IMR-90 (cell line): ENCODE measurements around the gene NEK6. TPM values are rescaled to one million over a fixed set of nuclear protein-coding genes. Genes with fewer than 3 reads are reported as not detected.
A peak's percentile ranks its signal among the peaks of the same experiment; 100 is the strongest.

Source experiments
- ATAC-seq: fragments of 200-7000 bp; cut with Tn5 transposase; 2 replicates; pipeline ENCODE4 v1.9.1; 2020; ENCODE audit warnings: low read depth, mild to moderate bottlenecking, moderate library complexity
- BruUV-seq: library from RNA; stranded (reverse); fragments of 400-500 nt; replicated peaks from 2 replicates; lab custom pipeline; 2021; lab: Mats Ljungman, UMichigan
- CTCF ChIA-PET: fragments of 300-600 bp; formaldehyde crosslinking; extraction: SDS; loops from one replicate; lab custom pipeline; 2021; ENCODE audit warnings: antibody characterized with exemption; lab: Yijun Ruan, JAX
- POLR2A ChIA-PET: fragments of 300-600 bp; sonication (Branson Sonifier 250); formaldehyde crosslinking; loops from one replicate; lab custom pipeline; 2022; ENCODE audit warnings: antibody characterized with exemption; ENCODE audit not compliant: unreplicated experiment; lab: Charles Lee
- DNase-seq: peaks from one replicate; pipeline ENCODE4 v3.0.0; 2013
- H2AFZ ChIP-seq: replicated peaks from 2 replicates; pipeline ENCODE3; 2013; ENCODE audit warnings: low read length, mild to moderate bottlenecking; ENCODE audit not compliant: poor library complexity
- H2AK5ac ChIP-seq: 2 replicates; pipeline ENCODE4 v1.6.1; 2013; ENCODE audit warnings: low read depth, low read length, inconsistent platforms
- H2AK9ac ChIP-seq: replicated peaks from 2 replicates; pipeline ENCODE3; 2013; ENCODE audit warnings: mild to moderate bottlenecking, low read depth, low read length, moderate library complexity; ENCODE audit not compliant: poor library complexity
- H2BK120ac ChIP-seq: 2 replicates; pipeline ENCODE4 v1.6.1; 2013; ENCODE audit warnings: low read depth, low read length, inconsistent platforms
- H2BK15ac ChIP-seq: 3 replicates; pipeline ENCODE4 v1.6.1; 2013; ENCODE audit warnings: low read depth, low read length, inconsistent platforms
- H2BK20ac ChIP-seq: 2 replicates; pipeline ENCODE4 v1.6.1; 2013; ENCODE audit warnings: low read depth, mild to moderate bottlenecking, inconsistent platforms, low read length, moderate library complexity
- H2BK5ac ChIP-seq: 2 replicates; pipeline ENCODE4 v1.6.1; 2013; ENCODE audit warnings: mild to moderate bottlenecking, low read depth, low read length, inconsistent platforms; ENCODE audit not compliant: poor library complexity, severe bottlenecking
- H3K14ac ChIP-seq: replicated peaks from 2 replicates; pipeline ENCODE4 v1.6.1; 2013; ENCODE audit warnings: low read depth, low read length, inconsistent platforms
- H3K18ac ChIP-seq: 2 replicates; pipeline ENCODE4 v1.6.1; 2013; ENCODE audit warnings: low read depth, low read length, control low read depth
- H3K23ac ChIP-seq: 2 replicates; pipeline ENCODE4 v1.6.1; 2013; ENCODE audit warnings: low read depth, low read length, inconsistent platforms
- H3K27ac ChIP-seq: 2 replicates; pipeline ENCODE4 v1.5.1; 2013; ENCODE audit warnings: mild to moderate bottlenecking, control low read depth, low read length; ENCODE audit not compliant: insufficient read depth
- H3K27me3 ChIP-seq: 2 replicates; pipeline ENCODE4 v1.6.1; 2013; ENCODE audit warnings: low read length; ENCODE audit not compliant: control insufficient read depth, insufficient read depth
- H3K36me3 ChIP-seq: 2 replicates; pipeline ENCODE4 v1.6.1; 2013; ENCODE audit warnings: low read length, mixed read lengths; ENCODE audit not compliant: control insufficient read depth, insufficient read depth
- H3K4ac ChIP-seq: 2 replicates; pipeline ENCODE4 v1.6.1; 2013; ENCODE audit warnings: low read depth, low read length, inconsistent platforms
- H3K4me1 ChIP-seq: 2 replicates; pipeline ENCODE4 v1.6.1; 2013; ENCODE audit warnings: low read length, mixed read lengths; ENCODE audit not compliant: control insufficient read depth, insufficient read depth
- H3K4me2 ChIP-seq: 2 replicates; pipeline ENCODE4 v1.6.1; 2013; ENCODE audit warnings: low read depth, mild to moderate bottlenecking, control low read depth, low read length, moderate library complexity
- H3K4me3 ChIP-seq: 2 replicates; pipeline ENCODE4 v1.5.1; 2013; ENCODE audit warnings: low read depth, mild to moderate bottlenecking, control low read depth, low read length, moderate library complexity; ENCODE audit not compliant: insufficient read depth
- H3K56ac ChIP-seq: 2 replicates; pipeline ENCODE4 v1.6.1; 2013; ENCODE audit warnings: low read length, inconsistent platforms; ENCODE audit not compliant: insufficient read depth; ENCODE audit errors: extremely low read depth
- H3K79me1 ChIP-seq, 2 experiments: 2 replicates each; pipeline ENCODE4 v1.6.1; 2013; ENCODE audit warnings: low read length in 2 of 2, inconsistent platforms in 1 of 2, low read depth in 1 of 2
- H3K9ac ChIP-seq: 2 replicates; pipeline ENCODE4 v1.6.1; 2013; ENCODE audit warnings: low read depth, low read length, control low read depth
- H3K9me1 ChIP-seq: 2 replicates; pipeline ENCODE4 v1.6.1; 2013; ENCODE audit warnings: low read length, inconsistent platforms; ENCODE audit not compliant: insufficient read depth
- H3K9me3 ChIP-seq: 2 replicates; pipeline ENCODE4 v1.6.1; 2013; ENCODE audit warnings: low read length; ENCODE audit not compliant: control insufficient read depth, insufficient read depth
- H4K20me1 ChIP-seq: 2 replicates; pipeline ENCODE4 v1.6.1; 2013; ENCODE audit warnings: low read length, inconsistent platforms; ENCODE audit not compliant: insufficient read depth
- H4K5ac ChIP-seq: 2 replicates; pipeline ENCODE4 v1.6.1; 2013; ENCODE audit warnings: mild to moderate bottlenecking, low read depth, low read length, control low read depth
- H4K8ac ChIP-seq, 2 experiments: 2 replicates each; pipeline ENCODE4 v1.6.1; 2013; ENCODE audit warnings: low read depth in 2 of 2, low read length in 2 of 2, control low read depth in 1 of 2, inconsistent platforms in 1 of 2
- H4K91ac ChIP-seq: 2 replicates; pipeline ENCODE4 v1.6.1; 2013; ENCODE audit warnings: low read depth, low read length, inconsistent platforms; ENCODE audit not compliant: insufficient read depth
- BHLHE40 ChIP-seq: fragments of 150-350 bp; IDR thresholded peaks from 2 replicates; pipeline ENCODE4 v1.6.1; 2016; ENCODE audit warnings: mild to moderate bottlenecking, low read depth, low read length
- MAZ ChIP-seq: IDR thresholded peaks from 2 replicates; pipeline ENCODE4 v1.6.1; 2012; ENCODE audit warnings: low read depth, mild to moderate bottlenecking, low read length, improper control_type of control experiment, moderate library complexity, borderline replicate concordance
- WGBS, 2 experiments: methylation state at CpG; one replicate each; pipeline versions ENCODE4 v1.1.5 to v1.1.7; 2013; ENCODE audit warnings: missing lambda C conversion rate in 2 of 2; ENCODE audit not compliant: insufficient read length in 1 of 2; ENCODE audit errors: extremely low coverage in 2 of 2; 5-methylcytosine and 5-hydroxymethylcytosine counted together
- dilution Hi-C: fragments of 300-500 bp; cut with HindIII; formaldehyde crosslinking; loops from one replicate; pipeline ENCODE4 v1.14.3; 2018; ENCODE audit warnings: low sequenced_read_pairs; ENCODE audit not compliant: unreplicated experiment
- in situ Hi-C: fragments of 300-500 bp; cut with MboI; formaldehyde crosslinking; loops from 3 replicates; pipeline ENCODE4 v1.14.3; 2019; ENCODE audit warnings: low sequenced_read_pairs, inconsistent platforms, mixed read lengths
- intact Hi-C: fragments of 100-400 bp; cut with micrococcal nuclease; formaldehyde crosslinking; loops from 2 replicates; pipeline ENCODE4 v1.10.0; 2022
- polyA plus RNA-seq, 3 experiments: library from polyadenylated mRNA; depleted of rRNA; stranded (reverse); fragments of >200 nt; gene quantifications; 2 replicates each; pipeline ENCODE4 v1.2.3, GENCODE V29; 2012; ENCODE audit warnings: low replicate concordance in 1 of 3
- total RNA-seq: library from RNA; depleted of rRNA; stranded (reverse); fragments of >200 nt; gene quantifications from 2 replicates; pipeline ENCODE4 v1.2.3, GENCODE V29; 2012
- TF ChIP-seq, protein P1 (sequence below): fragments of 150-350 bp; IDR thresholded peaks from 2 replicates; pipeline ENCODE4 v1.6.1; 2016; ENCODE audit warnings: low read depth, mild to moderate bottlenecking, low read length, moderate library complexity, borderline replicate concordance

Gene NEK6
- total and polyA plus RNA-seq, 2 of the 4 experiments (the other 2 are of a cell fraction), result 79.9 to 112 TPM

DNA sequence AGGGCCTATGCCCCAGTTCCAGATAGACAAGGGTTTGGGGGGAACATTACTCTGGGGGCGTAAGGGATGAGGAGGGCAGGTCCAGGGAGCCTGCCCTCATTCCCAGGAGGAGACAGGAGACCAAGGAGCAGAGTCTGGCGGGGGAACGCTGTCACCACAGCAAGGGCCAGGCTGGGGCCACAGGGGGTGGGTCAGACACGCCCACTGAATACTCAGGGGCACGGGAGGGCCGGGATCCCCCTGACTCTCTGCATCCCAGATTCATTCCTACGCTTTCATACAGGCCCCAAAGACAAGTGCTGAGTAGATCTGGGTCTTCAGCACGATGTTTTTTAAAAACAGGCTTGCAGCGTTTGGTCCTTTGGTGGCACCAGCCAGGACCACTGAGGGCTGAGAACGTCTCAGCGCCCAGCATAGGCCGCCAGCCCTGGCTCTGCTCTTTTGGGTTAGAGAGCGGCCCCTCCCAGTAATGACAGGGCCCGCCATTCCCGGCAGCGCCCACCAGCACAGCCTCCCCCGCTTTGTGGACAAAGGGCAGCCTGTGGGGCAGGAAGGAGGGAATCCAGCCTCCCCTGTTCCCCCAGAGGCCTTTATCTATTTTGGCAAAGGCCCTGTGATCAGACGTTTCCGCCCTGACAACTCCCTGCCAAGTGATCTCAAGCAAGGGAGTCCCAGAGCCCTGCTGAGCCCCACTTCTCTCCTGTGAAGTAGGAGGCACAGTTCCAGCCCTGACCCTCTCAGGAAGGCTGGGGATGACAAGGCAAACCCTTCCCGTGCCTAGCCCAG is 24.9 kb downstream of the NEK6 start:
- H2AK5ac ChIP-seq, result peak overlapping the region; percentile 98
- intact Hi-C loops (no loop called here), in situ Hi-C loops (no loop called here), dilution Hi-C loops (no loop called here)
- peak overlapping the region; percentile 92; the same call in 2 of the 3 replicates for H2BK15ac ChIP-seq
- TF ChIP-seq, protein P1, sequence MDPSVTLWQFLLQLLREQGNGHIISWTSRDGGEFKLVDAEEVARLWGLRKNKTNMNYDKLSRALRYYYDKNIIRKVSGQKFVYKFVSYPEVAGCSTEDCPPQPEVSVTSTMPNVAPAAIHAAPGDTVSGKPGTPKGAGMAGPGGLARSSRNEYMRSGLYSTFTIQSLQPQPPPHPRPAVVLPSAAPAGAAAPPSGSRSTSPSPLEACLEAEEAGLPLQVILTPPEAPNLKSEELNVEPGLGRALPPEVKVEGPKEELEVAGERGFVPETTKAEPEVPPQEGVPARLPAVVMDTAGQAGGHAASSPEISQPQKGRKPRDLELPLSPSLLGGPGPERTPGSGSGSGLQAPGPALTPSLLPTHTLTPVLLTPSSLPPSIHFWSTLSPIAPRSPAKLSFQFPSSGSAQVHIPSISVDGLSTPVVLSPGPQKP, result no peak
- TF ChIP-seq BHLHE40 (0 out of 2 replicates have a peak, but pooled peaks have one; percentile 19), MAZ (peak; percentile 61; the same call in 1 of the 2 replicates)
- H3K9me3 ChIP-seq, result no peaks in the 10 kb centered on the region
- H2AFZ ChIP-seq, result peak overlapping the region; percentile 3
- peaks cover 75% of the 10 kb centered on the region for H3K4me1 ChIP-seq
- H3K9ac ChIP-seq, result peak overlapping the region; percentile 61
- DNase-seq (peak; percentile 79), ATAC-seq (peak; percentile 18)
- peak overlapping the region; percentile 86 to 90 for H4K8ac ChIP-seq
- H3K14ac ChIP-seq, result peak overlapping the region; percentile 59
- 23% methylated on average over 7 of the region's 20 CpGs; no CpG with 5 or more reads in 1 of the 2 experiments for WGBS, 2 experiments
- peaks cover 13% of the 10 kb centered on the region for H3K36me3 ChIP-seq
- peaks cover 61% of the 10 kb centered on the region for H4K20me1 ChIP-seq
- peak overlapping the region; percentile 89 for H3K4ac ChIP-seq
- peak overlapping the region; percentile 51; the same call in 1 of the 2 replicates for H3K56ac ChIP-seq
- no peaks in the 10 kb centered on the region for H3K27me3 ChIP-seq
- peak overlapping the region; percentile 84 for H2BK120ac ChIP-seq
- H3K4me3 ChIP-seq, result no peak overlapping the region
- peaks cover 20 to 89% of the 10 kb centered on the region in 2 experiments; a peak in 3 of 4 replicates for H3K79me1 ChIP-seq
- peak overlapping the region; percentile 45 for H2AK9ac ChIP-seq
- H2BK5ac ChIP-seq, result peak overlapping the region; percentile 84
- no peak overlapping the region for H3K4me2 ChIP-seq
- H3K27ac ChIP-seq, result peak overlapping the region; percentile 90
- CTCF ChIA-PET, result no interaction called here
- peak overlapping the region; percentile 90 for H3K18ac ChIP-seq
- peak overlapping the region; percentile 74 for H4K5ac ChIP-seq
- H3K23ac ChIP-seq, result peak overlapping the region; percentile 69
- POLR2A ChIA-PET, result no interaction called here
- peak overlapping the region; percentile 97 for H4K91ac ChIP-seq
- peaks cover 50% of the 10 kb centered on the region for H3K9me1 ChIP-seq
- BruUV-seq, result no TSS peak
- H2BK20ac ChIP-seq, result peak overlapping the region; percentile 81
